H1 (cell line): Measurements from ENCODE around the gene HMCN2. TPM values are rescaled to one million over a fixed set of nuclear protein-coding genes. Genes with fewer than 3 reads are reported as not detected.

ENCODE experiments used
- CTCF ChIA-PET: fragments of 300-600 bp; sonication (Branson Sonifier 250); formaldehyde crosslinking; loops from one replicate; lab custom pipeline; 2021; ENCODE audit not compliant: partially characterized antibody; lab: Charles Lee
- POLR2A ChIA-PET: fragments of 300-600 bp; sonication (Branson Sonifier 250); formaldehyde crosslinking; loops from one replicate; lab custom pipeline; 2021; ENCODE audit warnings: inconsistent platforms; ENCODE audit not compliant: partially characterized antibody; lab: Charles Lee
- DNase-seq, 2 experiments: peaks; one replicate each; pipeline versions ENCODE4 v3.0.0 to v3.0.0-alpha.2; 2010 to 2022; ENCODE audit warnings: low spot score in 2 of 2, low read depth in 1 of 2, mixed read lengths in 1 of 2
- FAIRE-seq: peaks from 2 replicates; lab custom pipeline; 2011; peaks lifted over from hg19 to GRCh38; lab: Jason Lieb, UNC
- H2AFZ ChIP-seq: 2 replicates; pipeline ENCODE4 v1.8.1; 2012; ENCODE audit warnings: low read length, inconsistent platforms
- H2AK5ac ChIP-seq: 2 replicates; pipeline ENCODE4 v1.6.1; 2013; ENCODE audit warnings: low read depth, low read length
- H2BK120ac ChIP-seq: replicated peaks from 2 replicates; pipeline ENCODE3; 2013; ENCODE audit warnings: low read depth, low read length, inconsistent platforms
- H2BK12ac ChIP-seq: 2 replicates; pipeline ENCODE4 v1.6.1; 2013; ENCODE audit warnings: low read depth, low read length
- H2BK15ac ChIP-seq: 2 replicates; pipeline ENCODE4 v1.6.1; 2013; ENCODE audit warnings: low read length
- H2BK20ac ChIP-seq: 2 replicates; pipeline ENCODE4 v1.6.1; 2013; ENCODE audit warnings: low read length
- H2BK5ac ChIP-seq: 2 replicates; pipeline ENCODE4 v1.6.1; 2013; ENCODE audit warnings: low read depth, low read length
- H3K14ac ChIP-seq: 2 replicates; pipeline ENCODE4 v1.6.1; 2013; ENCODE audit warnings: inconsistent platforms; ENCODE audit not compliant: insufficient read length
- H3K18ac ChIP-seq: 2 replicates; pipeline ENCODE4 v1.6.1; 2013; ENCODE audit warnings: low read length; ENCODE audit errors: extremely low read depth
- H3K23ac ChIP-seq: 2 replicates; pipeline ENCODE4 v1.6.1; 2013; ENCODE audit warnings: inconsistent platforms; ENCODE audit not compliant: insufficient read length
- H3K23me2 ChIP-seq: 2 replicates; pipeline ENCODE4 v1.6.1; 2013; ENCODE audit warnings: low read depth, low read length
- H3K27ac ChIP-seq: 2 replicates; pipeline ENCODE4 v1.6.1; 2011; ENCODE audit warnings: low read depth, low read length, inconsistent platforms
- H3K27me3 ChIP-seq, 4 experiments: replicated peaks in 1 of 4; 1 replicate in 1 of 4; 2 replicates in 3 of 4; pipeline versions ENCODE4 v1.6.1 to v1.8.1; 2011 to 2013; ENCODE audit warnings: low read length in 3 of 4, mild to moderate bottlenecking in 3 of 4, inconsistent platforms in 2 of 4, mixed read lengths in 2 of 4, moderate library complexity in 1 of 4; ENCODE audit not compliant: control insufficient read depth in 3 of 4, insufficient read depth in 3 of 4; ENCODE audit errors: extremely low read depth in 1 of 4
- H3K36me3 ChIP-seq, 4 experiments: 2 replicates each; pipeline versions ENCODE4 v1.6.1 to v1.8.1; 2011 to 2013; ENCODE audit warnings: mild to moderate bottlenecking in 4 of 4, low read length in 3 of 4, moderate library complexity in 2 of 4, control low read depth in 1 of 4, inconsistent platforms in 1 of 4; ENCODE audit not compliant: insufficient read depth in 4 of 4, control insufficient read depth in 2 of 4
- H3K4ac ChIP-seq: replicated peaks from 2 replicates; pipeline ENCODE3; 2013; ENCODE audit warnings: low read length, low read depth, mixed read lengths, inconsistent platforms; ENCODE audit not compliant: insufficient read length
- H3K4me1 ChIP-seq, 4 experiments: replicated peaks in 1 of 4; 1 replicate in 1 of 4; 2 replicates in 3 of 4; pipeline versions ENCODE4 v1.6.1 to v1.8.1; 2011 to 2013; ENCODE audit warnings: low read length in 3 of 4, inconsistent platforms in 2 of 4, mixed read lengths in 1 of 4; ENCODE audit not compliant: insufficient read depth in 4 of 4, control insufficient read depth in 3 of 4
- H3K4me2 ChIP-seq, 2 experiments: 2 replicates each; pipeline versions ENCODE4 v1.6.1 to v1.8.1; 2011 to 2013; ENCODE audit warnings: low read depth in 2 of 2, low read length in 2 of 2, control low read depth in 1 of 2, inconsistent platforms in 1 of 2, mild to moderate bottlenecking in 1 of 2; ENCODE audit not compliant: insufficient read depth in 1 of 2
- H3K4me3 ChIP-seq, 4 experiments: fragments of 200-600, 300-600 bp in 1 of 4; sonication (generic), shearing (Covaris generic), sonication (Bioruptor Twin) in 1 of 4; 2 replicates each; pipeline versions ENCODE4 v1.5.1 to v1.8.1; 2011 to 2016; ENCODE audit warnings: low read length in 4 of 4, low read depth in 3 of 4, control low read depth in 2 of 4, inconsistent platforms in 2 of 4, mild to moderate bottlenecking in 2 of 4, mixed read lengths in 1 of 4, moderate library complexity in 1 of 4; ENCODE audit not compliant: insufficient read depth in 2 of 4; ENCODE audit errors: extremely low read depth in 1 of 4
- H3K56ac ChIP-seq: replicated peaks from 2 replicates; pipeline ENCODE3; 2013; ENCODE audit warnings: low read depth, mild to moderate bottlenecking, mixed read lengths, low read length, inconsistent platforms; ENCODE audit not compliant: insufficient read length
- H3K79me1 ChIP-seq: 2 replicates; pipeline ENCODE4 v1.6.1; 2013; ENCODE audit warnings: low read depth, low read length, control low read depth
- H3K79me2 ChIP-seq, 2 experiments: 2 replicates each; pipeline versions ENCODE4 v1.6.1 to v1.8.1; 2012 to 2013; ENCODE audit warnings: low read length in 2 of 2, mild to moderate bottlenecking in 2 of 2, inconsistent platforms in 1 of 2; ENCODE audit not compliant: insufficient read depth in 2 of 2, control insufficient read depth in 1 of 2
- H3K9ac ChIP-seq, 4 experiments: replicated peaks in 1 of 4; 1 replicate in 1 of 4; 2 replicates in 3 of 4; pipeline versions ENCODE4 v1.6.1 to v1.8.1; 2011 to 2013; ENCODE audit warnings: low read depth in 3 of 4, low read length in 3 of 4, control low read depth in 2 of 4, mild to moderate bottlenecking in 2 of 4, moderate library complexity in 2 of 4, inconsistent platforms in 1 of 4; ENCODE audit errors: extremely low read depth in 1 of 4
- H3K9me3 ChIP-seq, 2 experiments: 2 replicates each; pipeline versions ENCODE4 v1.6.1 to v1.8.1; 2012 to 2013; ENCODE audit warnings: mild to moderate bottlenecking in 2 of 2, moderate library complexity in 2 of 2, control low read depth in 1 of 2, inconsistent platforms in 1 of 2, low read depth in 1 of 2, low read length in 1 of 2, mixed read lengths in 1 of 2; ENCODE audit not compliant: insufficient read depth in 2 of 2
- H4K20me1 ChIP-seq, 2 experiments: replicated peaks in 1 of 2; 2 replicates each; pipeline versions ENCODE3 to v1.8.1; 2011 to 2013; ENCODE audit warnings: inconsistent platforms in 2 of 2, low read length in 2 of 2, mild to moderate bottlenecking in 1 of 2; ENCODE audit not compliant: insufficient read depth in 2 of 2, control insufficient read depth in 1 of 2
- H4K5ac ChIP-seq: 2 replicates; pipeline ENCODE4 v1.6.1; 2013; ENCODE audit warnings: low read length, low read depth, mixed read lengths, inconsistent platforms; ENCODE audit not compliant: insufficient read length
- H4K8ac ChIP-seq: 2 replicates; pipeline ENCODE4 v1.8.0; 2013; ENCODE audit warnings: mild to moderate bottlenecking, moderate library complexity, low read length, inconsistent platforms; ENCODE audit not compliant: insufficient read depth; ENCODE audit errors: extremely low read depth
- H4K91ac ChIP-seq: replicated peaks from 2 replicates; pipeline ENCODE3; 2013; ENCODE audit warnings: low read length, mixed read lengths, inconsistent platforms; ENCODE audit not compliant: insufficient read length
- BCL11A ChIP-seq, 2 experiments: IDR thresholded peaks; one replicate each; pipeline ENCODE4 v1.6.1; 2011; ENCODE audit warnings: low read depth in 2 of 2, low read length in 2 of 2, mild to moderate bottlenecking in 2 of 2
- CTBP2 ChIP-seq: IDR thresholded peaks from 2 replicates; pipeline ENCODE4 v1.7.0; 2011; ENCODE audit warnings: borderline replicate concordance, mild to moderate bottlenecking, moderate library complexity, mixed read lengths, low read length; ENCODE audit not compliant: insufficient read depth, insufficient read length
- JUN ChIP-seq: IDR thresholded peaks from 2 replicates; pipeline ENCODE4 v1.6.1; 2011; ENCODE audit warnings: low read depth, mild to moderate bottlenecking, improper control_type of control experiment, low read length
- KDM1A ChIP-seq: fragments of 200-600, 300-600 bp; sonication (generic); IDR thresholded peaks from 2 replicates; pipeline ENCODE4 v1.7.1; 2016; ENCODE audit warnings: mild to moderate bottlenecking, low read length, borderline replicate concordance
- NRF1 ChIP-seq: IDR thresholded peaks from 2 replicates; pipeline ENCODE4 v1.6.1; 2011; ENCODE audit warnings: mild to moderate bottlenecking, low read depth, low read length, improper control_type of control experiment
- PHF8 ChIP-seq: fragments of 200-600 bp; sonication (generic); conservative IDR thresholded peaks from 2 replicates; pipeline ENCODE4 v1.7.1; 2012; ENCODE audit warnings: low read depth, mild to moderate bottlenecking, inconsistent platforms, low read length, moderate library complexity
- POLR2A ChIP-seq, 2 experiments: IDR thresholded peaks; 1 replicate in 1 of 2; 2 replicates in 1 of 2; pipeline ENCODE4 v1.6.1; 2011; ENCODE audit warnings: low read depth in 2 of 2, low read length in 2 of 2, mild to moderate bottlenecking in 2 of 2; ENCODE audit errors: control extremely low read depth in 1 of 2
- SAP30 ChIP-seq: fragments of 300-600 bp; sonication (generic); IDR thresholded peaks from 2 replicates; pipeline ENCODE4 v1.7.1; 2012; ENCODE audit warnings: low read length, moderate library complexity, mild to moderate bottlenecking, inconsistent platforms; ENCODE audit not compliant: insufficient read depth, insufficient replicate concordance
- SIRT6 ChIP-seq: IDR thresholded peaks from one replicate; pipeline ENCODE4 v1.7.1; 2012; ENCODE audit warnings: low read length, inconsistent platforms
- SP1 ChIP-seq: IDR thresholded peaks from 2 replicates; pipeline ENCODE4 v1.6.1; 2011; ENCODE audit warnings: low read depth, low read length
- WGBS, 2 experiments: shearing (Covaris generic) in 1 of 2; methylation state at CpG; one replicate each; pipeline versions ENCODE4 v1.1.6 to v1.1.7; 2013 to 2015; ENCODE audit warnings: low lambda C conversion rate in 2 of 2, mixed read lengths in 2 of 2, inconsistent platforms in 1 of 2, low coverage in 1 of 2, missing lambda C conversion rate in 1 of 2; ENCODE audit not compliant: insufficient replicate concordance in 2 of 2, insufficient coverage in 1 of 2, insufficient read length in 1 of 2; ENCODE audit errors: extremely low coverage in 1 of 2, missing lambda C conversion rate in 1 of 2; 5-methylcytosine and 5-hydroxymethylcytosine counted together
- polyA plus RNA-seq, 7 experiments: library from polyadenylated mRNA; depleted of rRNA in 3 of 7; stranded (reverse) in 5 of 7; unstranded in 2 of 7; fragments of >200 nt in 5 of 7; fragments of 200-250 nt in 2 of 7; gene quantifications; 1 replicate in 5 of 7; 2 replicates in 1 of 7; 4 replicates in 1 of 7; pipeline versions ENCODE4 v1.2.1 to v1.2.3, GENCODE V29; 2011 to 2013; ENCODE audit warnings: missing spikeins in 2 of 7, mixed read lengths in 2 of 7
- total RNA-seq: library from RNA; stranded (reverse); fragmentation: NEBNext Ultra II Directional; extraction: Animal tissue kit (Norgen Biotek cat#: 25700); gene quantifications from 2 replicates; pipeline ENCODE4 v1.2.1, GENCODE V29; 2021
- TF ChIP-seq, protein P1 (sequence below): IDR thresholded peaks from 2 replicates; pipeline ENCODE4 v1.6.1; 2012; ENCODE audit warnings: low read length, inconsistent platforms

The HMCN2 gene
- total and polyA plus RNA-seq, 2 of the 8 experiments (the other 6 are each of a cell fraction or from before 2014, with no cell fraction given): 5.0 to 9.1 TPM

DNA sequence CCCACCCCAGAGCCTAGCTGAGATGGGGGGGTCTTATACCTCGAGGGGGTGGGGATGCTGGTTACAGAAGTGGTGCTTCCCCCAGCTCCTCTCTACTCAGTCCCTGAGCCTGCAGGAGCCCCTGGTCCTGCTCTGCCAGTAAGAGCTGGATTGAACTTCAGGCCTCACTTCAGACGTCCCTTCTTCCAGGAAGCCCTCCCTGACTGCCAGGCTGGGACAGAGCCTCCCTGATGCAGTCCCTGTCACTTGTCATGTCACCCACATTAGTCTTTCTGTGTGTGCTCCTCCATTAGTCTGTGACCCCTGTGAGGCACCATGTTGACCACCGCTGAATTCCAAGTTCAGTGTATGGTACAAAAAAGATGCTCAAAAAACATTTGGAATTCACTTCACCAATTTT is 100.5 kb downstream of the HMCN2 start:
- 0 out of 2 replicates have a peak, but pooled peaks cover under 1% of the 10 kb centered on the region for H3K23me2 ChIP-seq
- no peaks in the 10 kb centered on the region for H4K20me1 ChIP-seq
- no peak overlapping the region; the same call in 1 of the 2 replicates for H2BK5ac ChIP-seq
- WGBS, 2 experiments: 93% methylated on average over 2 of the region's 3 CpGs; no CpG with 5 or more reads in 1 of the 2 experiments
- H3K4me1 ChIP-seq: no peaks in the 10 kb centered on the region; a peak in 1 of 7 replicates
- H2BK120ac ChIP-seq: no peak overlapping the region
- H3K36me3 ChIP-seq: no peaks in the 10 kb centered on the region; a peak in 1 of 8 replicates
- H2AFZ ChIP-seq: no peak overlapping the region
- POLR2A ChIA-PET: interaction anchor here (2.0 to 3.6 kb wide), 2 partner anchors 17 to 81 kb away, joined by 4 to 14 read pairs; no protein-coding TSS in a partner anchor
- no peaks in the 10 kb centered on the region for H3K9me3 ChIP-seq
- no peak overlapping the region for H3K14ac ChIP-seq
- no peak overlapping the region for H2AK5ac ChIP-seq
- H3K18ac ChIP-seq: no peak overlapping the region
- H3K79me2 ChIP-seq: no peaks in the 10 kb centered on the region
- no peak overlapping the region for H2BK12ac ChIP-seq
- no peak for DNase-seq
- no peak overlapping the region for H3K4me2 ChIP-seq
- no peak overlapping the region for H4K91ac ChIP-seq
- TF ChIP-seq KDM1A (no peak), SIRT6 (no peak), BCL11A (IDR thresholded peaks at IDR 0.05; ENCODE audit: low read depth in 2 of 2, low read length in 2 of 2) (no peak), PHF8 (no peak), NRF1 (no peak), POLR2A (IDR thresholded peaks at IDR 0.05; ENCODE audit: control extremely low read depth in 1 of 2, low read depth in 2 of 2, low read length in 2 of 2) (no peak), SP1 (no peak), CTBP2 (no peak), SAP30 (no peak), JUN (no peak)
- TF ChIP-seq, protein P1, sequence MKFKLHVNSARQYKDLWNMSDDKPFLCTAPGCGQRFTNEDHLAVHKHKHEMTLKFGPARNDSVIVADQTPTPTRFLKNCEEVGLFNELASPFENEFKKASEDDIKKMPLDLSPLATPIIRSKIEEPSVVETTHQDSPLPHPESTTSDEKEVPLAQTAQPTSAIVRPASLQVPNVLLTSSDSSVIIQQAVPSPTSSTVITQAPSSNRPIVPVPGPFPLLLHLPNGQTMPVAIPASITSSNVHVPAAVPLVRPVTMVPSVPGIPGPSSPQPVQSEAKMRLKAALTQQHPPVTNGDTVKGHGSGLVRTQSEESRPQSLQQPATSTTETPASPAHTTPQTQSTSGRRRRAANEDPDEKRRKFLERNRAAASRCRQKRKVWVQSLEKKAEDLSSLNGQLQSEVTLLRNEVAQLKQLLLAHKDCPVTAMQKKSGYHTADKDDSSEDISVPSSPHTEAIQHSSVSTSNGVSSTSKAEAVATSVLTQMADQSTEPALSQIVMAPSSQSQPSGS: no peak
- TF ChIP-seq, all 59 proteins: peak for 0
- no peak overlapping the region for H2BK20ac ChIP-seq
- no peak overlapping the region for H3K9ac ChIP-seq
- no peak overlapping the region for H2BK15ac ChIP-seq
- no peak for FAIRE-seq
- H4K8ac ChIP-seq: no peak overlapping the region
- H3K56ac ChIP-seq: no peak overlapping the region
- CTCF ChIA-PET: interaction anchor here (0.5 to 1.5 kb wide), 5 partner anchors 36 to 1342 kb away, joined by 3 to 5 read pairs (median 3); no protein-coding TSS in a partner anchor
- H3K79me1 ChIP-seq: no peaks in the 10 kb centered on the region
- no peak overlapping the region for H3K23ac ChIP-seq
- H3K27ac ChIP-seq: no peak overlapping the region
- H3K4me3 ChIP-seq: no peak overlapping the region
- H3K4ac ChIP-seq: no peak overlapping the region
- no peaks in the 10 kb centered on the region for H3K27me3 ChIP-seq
- no peak overlapping the region for H4K5ac ChIP-seq
